GM21576 (cell line): Measurements from ENCODE around the gene ATP2A3.

Experiments
- ATAC-seq: cut with Tn5 transposase; IDR thresholded peaks from one replicate; pipeline ENCODE4 v1.9.1; 2021; ENCODE audit warnings: mild to moderate bottlenecking, moderate library complexity; ENCODE audit not compliant: unreplicated experiment

Gene ATP2A3

GRCh38 chr17:3964203-3965117 is at the start of gene ATP2A3:
Gene ATP2A3, minus strand, starts transcription at chr17:3964437. Its CDS starts 146 bp downstream, at chr17:3964291.
- ATAC-seq, result peak; percentile 4

DNA sequence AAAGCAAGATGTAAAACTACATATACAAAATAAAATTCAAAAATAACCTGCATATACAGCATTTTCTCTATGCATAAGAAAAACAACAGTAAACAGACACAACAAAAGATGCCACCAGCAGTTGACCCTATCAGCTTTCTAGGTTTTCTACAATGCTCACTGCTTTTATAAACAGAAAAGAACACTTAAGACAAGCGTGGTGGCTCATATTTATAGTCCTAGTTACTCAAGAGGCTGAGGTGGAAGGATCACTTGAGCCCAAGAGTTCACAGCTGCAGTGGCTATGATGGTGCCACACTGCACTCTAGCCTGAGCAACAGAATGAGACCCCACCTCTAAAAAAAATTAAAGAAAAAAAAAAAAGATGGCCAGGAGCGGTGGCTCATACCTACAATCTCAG is 46.5 kb upstream of the ATP2A3 start:
- no peak for ATAC-seq

DNA sequence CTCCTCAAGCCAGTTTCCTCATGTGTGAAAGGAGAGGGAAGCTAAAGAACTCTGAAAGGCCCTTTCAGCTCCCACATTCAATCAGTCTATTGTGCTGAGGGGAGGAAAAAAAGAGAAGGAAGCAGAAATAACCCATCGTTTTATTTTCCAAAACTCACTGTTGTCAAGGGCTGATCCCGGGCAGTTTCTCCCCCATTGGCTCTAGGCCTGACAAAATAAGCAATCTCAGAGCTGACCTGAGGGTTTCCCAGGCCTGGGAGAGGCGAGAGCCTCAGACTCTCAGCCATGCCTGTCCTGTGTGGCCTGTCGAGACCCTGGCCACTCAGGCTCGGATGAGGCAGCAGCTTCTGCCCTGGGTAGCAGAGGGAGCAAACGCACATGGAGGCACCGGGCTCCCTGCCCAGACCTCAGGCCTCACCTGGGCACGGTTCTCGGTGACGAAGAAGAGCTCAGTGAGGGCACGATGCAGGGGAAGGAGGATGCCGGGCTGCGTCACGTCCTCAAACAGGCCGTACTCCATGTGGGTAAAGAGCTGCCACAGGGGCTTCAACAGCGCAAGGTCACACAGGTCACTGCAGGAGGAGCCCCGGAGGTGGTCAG is 45.0 kb upstream of the ATP2A3 start:
- ATAC-seq, result no peak

DNA sequence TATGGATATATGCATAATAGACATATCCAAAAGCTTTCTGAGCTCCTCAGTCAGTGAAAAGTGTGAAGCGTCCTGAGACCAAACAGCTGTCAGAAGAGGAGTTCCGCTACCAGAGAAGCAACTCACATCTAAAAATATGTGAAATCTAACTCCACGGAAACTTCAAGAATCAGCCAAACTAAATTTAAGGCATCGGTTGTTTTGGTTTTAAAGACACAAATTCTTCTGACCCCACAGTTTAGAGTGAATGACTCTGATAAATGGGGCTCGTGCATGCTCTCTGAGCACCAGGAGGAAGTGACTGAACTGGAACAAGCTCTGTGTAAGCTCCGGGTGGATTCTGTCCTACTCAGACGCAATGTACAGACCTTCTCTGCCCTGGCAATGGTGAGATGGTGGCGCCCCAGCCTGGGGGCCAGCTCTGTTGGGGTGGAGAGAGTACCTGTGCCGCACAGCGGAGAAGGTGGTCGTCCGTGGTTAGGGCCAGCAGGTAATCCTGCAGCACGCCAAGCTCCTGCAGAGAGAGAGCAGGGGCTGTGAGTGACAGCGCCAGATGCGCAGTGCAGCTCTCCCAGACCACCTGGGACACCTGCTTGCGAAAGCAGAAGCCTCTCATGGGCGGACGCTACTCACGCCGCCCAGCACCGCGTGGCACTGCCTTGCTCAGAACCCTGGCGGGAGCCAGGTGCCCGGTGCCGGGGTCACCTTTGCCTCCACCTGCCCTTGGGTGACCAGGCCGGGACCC is 44.4 kb upstream of the ATP2A3 start:
- no peak for ATAC-seq

- ATAC-seq, result no peak
These were observed 43.8 kb upstream of the ATP2A3 start for GRCh38 chr17:4008082-4008435.

- ATAC-seq, result no peak
These were observed 43.3 kb upstream of the ATP2A3 start for GRCh38 chr17:4007346-4008081.

DNA sequence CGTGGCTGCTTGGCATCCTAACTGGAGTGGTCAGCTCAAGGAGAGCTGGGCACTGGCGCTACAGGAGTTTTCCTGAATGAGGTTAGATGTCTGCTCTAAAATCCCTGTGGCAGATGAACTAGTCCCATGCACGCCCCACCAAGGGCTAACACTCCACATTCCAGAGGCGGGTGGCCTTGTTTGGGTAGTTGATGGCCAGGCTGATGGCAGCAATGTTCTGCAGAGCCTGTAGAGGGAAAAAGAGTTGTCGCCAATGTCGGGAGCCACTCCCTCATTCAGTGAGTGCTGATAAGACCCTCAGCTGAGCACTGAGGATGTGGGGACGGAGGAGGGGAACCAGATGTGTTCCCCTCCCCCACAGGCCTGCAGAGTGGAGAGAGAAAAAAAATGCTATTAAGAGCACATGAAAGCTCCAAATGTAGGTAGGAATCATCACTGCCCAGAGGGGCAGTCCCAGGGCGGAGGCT is 42.5 kb upstream of the ATP2A3 start:
- no peak for ATAC-seq

DNA sequence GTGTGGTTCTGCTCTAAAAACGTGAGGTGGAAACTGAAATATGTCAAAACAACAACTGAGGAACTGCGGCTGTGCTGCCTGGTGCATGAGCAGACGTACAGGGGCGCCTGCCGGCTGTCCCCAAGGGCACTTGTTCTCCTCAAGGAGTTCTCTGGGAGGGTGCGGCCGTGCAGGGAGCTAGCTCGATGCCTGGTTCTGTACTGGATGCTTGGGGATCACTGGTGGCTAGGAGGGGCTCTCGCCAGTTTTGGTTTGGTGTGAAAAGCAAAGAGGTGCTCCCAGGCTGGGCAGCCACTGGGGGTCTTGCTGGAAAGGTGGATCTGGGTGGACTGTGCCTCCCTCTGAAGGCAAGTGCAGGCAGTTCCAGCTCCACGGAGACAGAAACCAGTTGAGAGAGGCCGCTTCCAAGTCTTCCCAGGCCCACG is 41.9 kb upstream of the ATP2A3 start:
- ATAC-seq, result no peak

DNA sequence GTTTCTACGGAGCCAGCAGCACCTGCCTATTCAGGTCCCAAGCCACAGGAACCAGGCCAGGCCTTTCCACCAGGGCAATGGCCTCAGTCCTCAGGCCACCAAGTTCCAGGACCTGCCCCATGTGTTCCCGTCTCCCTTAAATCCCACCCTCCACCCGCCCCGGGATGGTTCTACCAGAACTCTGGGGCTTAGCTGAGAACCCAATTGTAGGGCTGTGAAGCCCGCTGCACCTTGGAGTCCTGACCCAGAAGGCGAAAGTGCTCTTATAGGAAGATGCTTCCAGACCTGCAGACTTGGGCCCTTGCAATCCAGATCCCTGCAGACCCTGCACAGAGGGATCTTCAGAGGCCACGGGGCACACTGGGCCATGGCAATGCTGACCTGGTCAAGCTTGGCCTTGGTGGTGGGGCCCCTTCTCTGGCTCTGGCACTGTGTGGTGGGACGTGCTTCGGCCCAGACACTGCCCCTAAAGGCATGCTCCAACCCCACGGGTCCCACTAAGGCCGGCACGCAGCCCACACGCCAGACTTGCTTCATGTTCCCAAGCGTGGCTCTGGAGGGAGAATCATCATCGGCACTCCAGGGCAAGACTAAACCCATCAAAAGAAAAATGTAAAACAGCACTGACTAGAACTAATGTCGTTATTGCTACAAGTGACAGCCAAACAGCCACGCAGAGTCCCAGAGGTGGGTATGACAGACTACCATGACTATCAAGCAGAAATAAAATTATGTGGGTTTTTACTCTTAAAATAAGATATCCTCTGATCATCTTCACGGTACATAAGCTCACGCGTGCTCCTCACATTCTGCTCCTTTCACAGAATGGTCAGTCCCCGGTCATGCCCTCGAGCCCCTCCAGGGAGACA is 41.3 kb upstream of the ATP2A3 start:
- ATAC-seq, result no peak

DNA sequence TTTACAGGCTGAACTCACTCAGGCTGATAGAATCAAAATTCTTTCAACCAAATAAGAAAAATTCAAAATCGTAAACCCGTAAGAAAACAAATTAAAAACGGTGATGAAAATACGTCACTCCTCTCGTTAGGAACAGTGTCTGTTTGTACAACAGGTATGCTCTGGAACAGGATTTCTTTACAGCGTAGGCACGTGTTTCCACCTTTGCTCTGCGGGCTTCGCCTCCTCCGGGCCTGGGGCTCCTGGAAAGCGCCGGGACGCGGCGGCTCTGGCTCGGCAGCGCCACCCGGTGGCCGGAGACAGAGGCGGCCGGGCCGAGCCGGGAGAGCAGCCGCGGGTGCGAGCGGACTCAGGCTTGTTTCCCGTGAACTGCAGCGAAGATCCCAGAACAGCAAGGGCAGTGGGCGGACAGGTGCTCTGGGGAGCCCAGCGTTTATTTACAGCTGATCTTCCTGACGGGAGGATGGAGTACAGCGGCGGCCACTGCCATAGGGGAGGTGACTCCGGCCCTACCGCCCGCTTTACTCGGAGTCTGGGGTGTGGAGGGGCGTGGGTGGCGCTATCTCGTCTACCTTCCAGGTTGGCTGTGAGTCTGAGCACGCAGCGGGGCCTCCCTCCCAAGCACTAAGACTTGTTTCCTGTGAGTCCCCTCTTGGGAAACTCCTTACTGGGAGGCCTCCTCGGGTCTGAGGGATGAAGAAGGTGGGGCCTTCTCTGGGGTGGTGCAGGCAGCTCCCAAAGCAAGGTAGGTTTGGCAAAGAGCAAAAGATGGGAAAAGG is 40.5 kb upstream of the ATP2A3 start:
- no peak for ATAC-seq

DNA sequence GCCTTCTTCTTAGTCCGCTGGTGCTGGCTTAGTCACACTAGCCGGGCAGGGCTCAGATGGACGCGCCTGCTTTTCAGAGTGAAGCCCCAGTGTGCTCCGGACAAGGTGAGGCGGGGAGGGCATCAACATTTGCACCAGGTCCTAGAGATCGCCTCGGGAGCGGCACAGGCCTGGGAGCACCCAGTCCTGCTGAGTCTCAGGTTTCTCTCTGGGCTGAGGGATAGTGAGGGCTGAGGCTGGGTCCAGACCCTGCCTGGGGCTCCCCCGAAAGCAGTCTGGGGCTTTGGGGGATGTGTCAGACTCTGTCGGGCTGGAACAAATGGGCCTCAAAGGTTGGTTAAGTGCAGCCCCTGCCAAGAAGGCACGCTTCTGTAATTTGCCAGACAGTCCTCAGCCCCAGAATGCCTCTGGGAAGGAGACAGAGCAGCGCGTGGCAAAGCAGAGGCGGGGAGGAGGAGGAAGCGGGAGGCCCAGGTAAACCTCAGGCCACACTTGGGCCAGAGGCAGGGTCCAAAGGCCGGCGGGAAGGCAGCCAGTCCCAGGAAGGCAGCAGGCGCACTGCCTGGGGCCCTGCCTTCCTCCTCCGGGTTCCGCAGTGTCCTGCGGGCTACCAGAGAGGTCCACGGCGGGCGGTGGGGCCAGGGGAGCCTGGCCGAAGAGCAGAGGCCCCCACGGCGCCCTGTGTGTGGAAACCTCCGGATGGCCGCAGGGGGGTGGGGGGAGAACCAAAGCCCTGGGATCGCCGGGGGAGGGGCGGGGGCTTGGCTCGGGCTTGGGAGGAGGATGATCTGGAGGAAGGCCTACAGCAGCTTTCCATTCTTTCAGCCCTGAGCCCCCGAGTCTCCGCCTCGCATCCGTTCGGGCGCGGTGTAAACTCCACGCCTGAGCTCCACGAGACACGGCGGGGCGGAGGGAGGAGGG is 39.5 kb upstream of the ATP2A3 start:
- ATAC-seq, result no peak

GRCh38 chr17:4003131-4003500 is 38.9 kb upstream of the ATP2A3 start:
- ATAC-seq, result no peak

DNA sequence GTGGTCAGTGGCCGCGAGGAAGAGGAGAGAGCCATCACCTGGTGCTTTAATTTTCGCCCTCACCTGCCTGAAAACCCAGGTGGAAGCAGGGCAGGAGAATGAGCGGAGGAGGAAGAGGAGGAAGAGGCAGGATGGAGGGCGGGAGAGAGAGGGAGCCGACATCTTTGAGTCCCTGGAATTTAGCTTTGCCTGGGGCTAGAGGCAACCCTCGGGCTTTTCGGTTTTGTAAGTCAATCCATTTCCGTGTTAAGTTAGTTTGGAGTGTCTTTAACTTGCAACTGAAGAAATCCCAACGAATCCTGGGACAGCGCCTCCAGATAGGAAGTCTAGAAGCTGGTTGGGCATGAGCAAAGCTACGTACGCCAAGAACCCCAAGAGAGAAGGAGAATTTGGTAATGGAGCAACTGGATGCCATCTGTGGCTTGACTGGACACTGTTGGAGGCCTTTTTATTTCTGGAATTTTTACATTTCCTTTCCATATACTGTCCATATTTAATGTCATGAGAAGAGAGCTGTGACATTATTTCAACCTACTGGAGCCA is 36.9 kb upstream of the ATP2A3 start:
- no peak for ATAC-seq

DNA sequence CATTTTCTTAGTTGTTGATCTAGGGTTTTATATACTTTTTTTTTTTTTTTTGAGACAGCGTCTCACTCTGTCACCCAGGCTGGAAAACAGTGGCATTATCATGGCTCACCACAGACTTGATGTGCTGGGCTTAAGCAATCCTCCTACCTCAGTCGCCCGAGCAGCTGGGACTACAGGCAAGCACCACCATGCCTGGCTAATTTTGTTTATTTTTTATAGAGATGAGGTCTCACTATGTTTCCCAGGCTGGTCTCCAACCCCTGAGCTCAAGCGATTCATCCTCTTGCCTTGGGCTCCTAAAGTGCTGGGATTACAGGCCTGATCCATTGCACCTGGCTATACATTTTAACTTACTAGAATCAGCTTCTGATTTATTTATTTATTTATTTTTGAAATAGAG is 34.2 kb upstream of the ATP2A3 start:
- ATAC-seq, result no peak

DNA sequence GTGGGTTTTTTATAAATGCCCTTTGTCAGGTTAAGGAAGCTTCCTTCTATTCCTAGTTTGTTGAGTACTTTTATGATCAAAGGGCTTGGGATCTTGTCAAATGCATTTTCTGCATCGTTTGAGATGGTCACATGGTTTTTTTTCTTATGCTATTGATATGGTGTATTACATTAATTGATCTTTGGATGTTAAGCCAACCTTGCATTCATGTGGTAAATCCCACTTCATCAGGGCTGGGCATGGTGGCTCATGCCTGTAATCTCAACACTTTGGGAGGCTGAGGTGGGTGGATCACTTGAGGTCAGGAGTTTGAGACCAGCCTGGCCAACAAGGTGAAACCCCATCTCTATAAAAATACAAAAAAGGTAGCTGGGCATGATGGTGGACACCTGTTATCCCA is 30.8 kb upstream of the ATP2A3 start:
- no peak for ATAC-seq

GRCh38 chr17:3994221-3994576 is 30.0 kb upstream of the ATP2A3 start:
- no peak for ATAC-seq

GRCh38 chr17:3993493-3994220 is 29.4 kb upstream of the ATP2A3 start:
- ATAC-seq, result no peak
